GM12878 (cell line): ENCODE results near the gene CRAT. TPM values are rescaled to one million over a fixed set of nuclear protein-coding genes. Genes with fewer than 3 reads are reported as not detected.

ENCODE experiments used
- ATAC-seq: fragments of 200-7000 bp; cut with Tn5 transposase; 3 replicates; pipeline ENCODE4 v1.9.1; 2020; ENCODE audit warnings: mild to moderate bottlenecking, moderate library complexity
- BruUV-seq: library from RNA; stranded (reverse); fragments of 400-500 nt; replicated peaks from 2 replicates; lab custom pipeline; 2021; lab: Mats Ljungman, UMichigan
- CTCF ChIA-PET: fragments of 300-600 bp; sonication (Branson Sonifier 250); formaldehyde crosslinking; extraction: SDS; loops from one replicate; lab custom pipeline; 2021; ENCODE audit warnings: inconsistent platforms; lab: Yijun Ruan, JAX
- POLR2A ChIA-PET: fragments of 350-600 bp; formaldehyde crosslinking; extraction: SDS; loops from one replicate; lab custom pipeline; 2021; ENCODE audit warnings: inconsistent platforms; lab: Charles Lee
- RAD21 ChIA-PET: fragments of 300-600 bp; sonication (Branson Sonifier 250); formaldehyde crosslinking; loops from one replicate; lab custom pipeline; 2023; ENCODE audit warnings: antibody characterized with exemption; ENCODE audit not compliant: unreplicated experiment; lab: Charles Lee
- SMC1A ChIA-PET: fragments of 300-600 bp; sonication (Branson Sonifier 250); formaldehyde crosslinking; loops from one replicate; lab custom pipeline; 2023; ENCODE audit not compliant: unreplicated experiment, uncharacterized antibody; lab: Charles Lee
- DNase-seq: peaks from one replicate; pipeline ENCODE4 v3.0.0-alpha.2; 2011; ENCODE audit warnings: low read depth, low spot score
- FAIRE-seq: peaks from 3 replicates; lab custom pipeline; 2011; peaks lifted over from hg19 to GRCh38; lab: Jason Lieb, UNC
- H2AFZ ChIP-seq: 2 replicates; pipeline ENCODE4 v1.6.0; 2011; ENCODE audit warnings: low read depth, low read length, control low read depth; ENCODE audit not compliant: control insufficient read depth
- H3K27ac ChIP-seq: 2 replicates; pipeline ENCODE4 v1.5.1; 2011; ENCODE audit warnings: control low read depth; ENCODE audit not compliant: control insufficient read depth, insufficient read depth
- H3K27me3 ChIP-seq, 2 experiments: replicated peaks in 1 of 2; 2 replicates each; pipeline versions ENCODE4 v1.6.0 to v1.6.1; 2011; ENCODE audit warnings: low read length in 1 of 2; ENCODE audit not compliant: control insufficient read depth in 2 of 2, insufficient read depth in 2 of 2
- H3K36me3 ChIP-seq, 2 experiments: 2 replicates each; pipeline ENCODE4 v1.5.1; 2011; ENCODE audit warnings: low read length in 1 of 2; ENCODE audit not compliant: control insufficient read depth in 2 of 2, insufficient read depth in 2 of 2
- H3K4me1 ChIP-seq: 2 replicates; pipeline ENCODE4 v1.6.1; 2011; ENCODE audit warnings: mild to moderate bottlenecking, low read length, moderate library complexity, mixed read lengths; ENCODE audit not compliant: control insufficient read depth, insufficient read depth
- H3K4me2 ChIP-seq: 2 replicates; pipeline ENCODE4 v1.6.0; 2011; ENCODE audit warnings: control low read depth; ENCODE audit not compliant: control insufficient read depth, insufficient read depth
- H3K4me3 ChIP-seq: fragments of 200-600 bp; sonication (generic); 2 replicates; pipeline ENCODE4 v1.5.1; 2016
- H3K79me2 ChIP-seq: 2 replicates; pipeline ENCODE4 v1.6.0; 2011; ENCODE audit warnings: low read length; ENCODE audit not compliant: control insufficient read depth, insufficient read depth
- H3K9ac ChIP-seq: 2 replicates; pipeline ENCODE4 v1.8.0; 2011; ENCODE audit warnings: low read length, control low read depth, mixed read lengths; ENCODE audit not compliant: control insufficient read depth, insufficient read depth
- H3K9me3 ChIP-seq: replicated peaks from 3 replicates; pipeline ENCODE4 v1.5.1; 2011; ENCODE audit warnings: mild to moderate bottlenecking, low read length; ENCODE audit not compliant: control insufficient read depth, insufficient read depth
- H4K20me1 ChIP-seq: 2 replicates; pipeline ENCODE4 v1.6.0; 2011; ENCODE audit not compliant: control insufficient read depth, insufficient read depth
- ASH2L ChIP-seq: fragments of 300-600, 200-600 bp; sonication (generic); IDR thresholded peaks from 2 replicates; pipeline ENCODE4 v1.6.1; 2017; ENCODE audit warnings: low read depth, mild to moderate bottlenecking, borderline replicate concordance
- CHD2 ChIP-seq: IDR thresholded peaks from 2 replicates; pipeline ENCODE4 v1.6.1; 2011; ENCODE audit warnings: low read depth, low read length, improper control_type of control experiment, borderline replicate concordance
- KDM1A ChIP-seq: fragments of 200-600 bp; sonication (generic); IDR thresholded peaks from 2 replicates; pipeline ENCODE4 v1.6.1; 2016; ENCODE audit warnings: borderline replicate concordance
- MYC ChIP-seq: IDR thresholded peaks from 2 replicates; pipeline ENCODE4 v1.6.1; 2011; ENCODE audit warnings: mild to moderate bottlenecking, low read length, moderate library complexity, inconsistent platforms; ENCODE audit not compliant: insufficient read depth, insufficient replicate concordance, insufficient read length, severe bottlenecking
- POLR2AphosphoS2 ChIP-seq: IDR thresholded peaks from 2 replicates; pipeline ENCODE4 v1.6.1; 2011; ENCODE audit warnings: low read depth, mild to moderate bottlenecking, low read length, improper control_type of control experiment, moderate library complexity
- SMARCA5 ChIP-seq: fragments of 450-650 bp; IDR thresholded peaks from 2 replicates; pipeline ENCODE4 v1.6.1; 2017; ENCODE audit warnings: mild to moderate bottlenecking
- SP1 ChIP-seq: IDR thresholded peaks from one replicate; pipeline ENCODE4 v1.6.1; 2011; ENCODE audit warnings: low read depth, low read length
- WGBS: methylation state at CpG from one replicate; pipeline ENCODE4 v1.1.6; 2016; ENCODE audit warnings: low lambda C conversion rate; ENCODE audit not compliant: insufficient replicate concordance, insufficient coverage; ENCODE audit errors: missing lambda C conversion rate; 5-methylcytosine and 5-hydroxymethylcytosine counted together
- in situ Hi-C: fragments of 300-500 bp; cut with MboI; formaldehyde crosslinking; loops from 9 replicates; pipeline ENCODE4 v1.14.3; 2018; ENCODE audit warnings: mixed read lengths
- intact Hi-C: fragments of 100-400 bp; cut with micrococcal nuclease; formaldehyde crosslinking; loops from one replicate; pipeline ENCODE4 v1.14.2; 2022; ENCODE audit not compliant: unreplicated experiment
- polyA plus RNA-seq, 11 experiments: library from polyadenylated mRNA; depleted of rRNA in 4 of 11; unstranded in 6 of 11; stranded (reverse) in 5 of 11; fragments of >200 nt; fragmentation: Nextera tagmentation in 4 of 11; fragmentation: Illumina TruSeq in 1 of 11; extraction: Ambion mirVana in 4 of 11; extraction: Trizol in 1 of 11; gene quantifications; 1 replicate in 1 of 11; 2 replicates in 10 of 11; pipeline versions ENCODE4 v1.2.1 to v1.2.3, GENCODE V29; 2011 to 2016; ENCODE audit warnings: inconsistent platforms in 2 of 11, missing spikeins in 2 of 11, low read depth in 1 of 11
- total RNA-seq, 4 experiments: library from RNA; depleted of rRNA in 3 of 4; stranded (reverse); fragments of >200 nt in 3 of 4; fragmentation: Illumina TruSeq in 1 of 4; extraction: Trizol in 1 of 4; gene quantifications; 2 replicates each; pipeline versions ENCODE4 v1.2.1 to v1.2.3, GENCODE V29; 2013 to 2021

The CRAT gene
- total and polyA plus RNA-seq, 10 of the 15 experiments (the other 5 are each of a cell fraction or from before 2014, with no cell fraction given) = 0.10 to 3.4 (median 1.8) TPM

GRCh38 chr9:129139233-129139992, 28.8 kb upstream of the CRAT start (continued):
- TF ChIP-seq MYC (peak; percentile 78), POLR2AphosphoS2 (no peak), ASH2L (no peak), CHD2 (no peak)

- Histone ChIP-seq H3K4me3 (no peak overlapping the region), H3K36me3 (peaks cover 3 to 26% of the 10 kb centered on the region in 2 experiments; a peak in 3 of 4 replicates), H3K79me2 (peaks cover 7% of the 10 kb centered on the region), H4K20me1 (no peaks in the 10 kb centered on the region), H3K27me3 (no peaks in the 10 kb centered on the region), H2AFZ (no peak overlapping the region), H3K9me3 (no peaks in the 10 kb centered on the region), H3K27ac (no peak overlapping the region), H3K4me2 (no peak overlapping the region), H3K4me1 (peaks cover 41% of the 10 kb centered on the region), H3K9ac (no peak overlapping the region)
- CTCF ChIA-PET = interaction anchor here (0.6 to 11.0 kb wide), 25 partner anchors 9 to 1579 kb away, joined by 3 to 273 read pairs (median 8); partner anchors contain the start of genes C9orf50 and NTMT1
- WGBS = 71% methylated on average over 21 of the region's 21 CpGs
- ATAC-seq = no peak
- FAIRE-seq = no peak
- RAD21 ChIA-PET = interaction anchor here (0.6 to 7.8 kb wide), 13 partner anchors 10 to 588 kb away, joined by 3 to 197 read pairs (median 10); partner anchors contain the start of genes IER5L and NTMT1
- SMC1A ChIA-PET = interaction anchor here (0.8 to 8.1 kb wide), 14 partner anchors 8 to 485 kb away, joined by 3 to 116 read pairs (median 7); partner anchors contain the start of genes C9orf50, IER5L and NTMT1
- no peak for TF ChIP-seq KDM1A
- no peak for TF ChIP-seq ASH2L
- no peak for TF ChIP-seq SP1
- no peak for TF ChIP-seq SMARCA5
- in situ Hi-C loops (no loop called here), intact Hi-C loops (loop anchor here (1.0 to 5.0 kb wide), 3 partner anchors 472 to 644 kb away; no protein-coding TSS in a partner anchor)
- no peak for DNase-seq
- POLR2A ChIA-PET = interaction anchor here (0.8 to 2.6 kb wide), 5 partner anchors 26 to 486 kb away, joined by 3 to 21 read pairs (median 4); partner anchors contain the start of gene NTMT1
- no TSS peak for BruUV-seq
Measured at GRCh38 chr9:129138476-129139232, 28.1 kb upstream of the CRAT start.
